ENCODE data around the gene AFF3.

AFF3 gene

GRCh38 chr2:99640635-99641151 is 501.7 kb downstream of the AFF3 start:
- DNase-seq (ENCODE audit: low read depth in 2 of 2) = no peak

DNA sequence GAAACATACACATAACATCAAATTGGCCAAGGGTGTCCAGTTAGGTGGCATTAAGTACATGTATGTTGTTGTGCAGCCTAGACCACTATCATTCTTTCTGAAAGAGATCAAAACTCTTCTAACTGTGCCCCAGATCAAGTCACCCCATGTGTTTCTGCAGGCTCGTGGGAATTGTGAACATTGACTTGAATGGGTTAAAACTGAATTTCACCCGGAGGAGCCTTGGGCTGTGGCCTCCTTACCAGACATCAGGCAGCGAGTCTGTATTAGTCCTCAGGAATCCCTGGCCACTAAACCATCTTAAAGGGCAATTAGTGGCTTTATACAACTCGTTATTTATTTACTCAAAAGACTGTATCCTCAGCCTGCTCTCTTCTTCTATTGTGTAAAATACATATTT is 503.6 kb downstream of the AFF3 start:
- DNase-seq (ENCODE audit: low read depth in 2 of 2) = no peak

DNA sequence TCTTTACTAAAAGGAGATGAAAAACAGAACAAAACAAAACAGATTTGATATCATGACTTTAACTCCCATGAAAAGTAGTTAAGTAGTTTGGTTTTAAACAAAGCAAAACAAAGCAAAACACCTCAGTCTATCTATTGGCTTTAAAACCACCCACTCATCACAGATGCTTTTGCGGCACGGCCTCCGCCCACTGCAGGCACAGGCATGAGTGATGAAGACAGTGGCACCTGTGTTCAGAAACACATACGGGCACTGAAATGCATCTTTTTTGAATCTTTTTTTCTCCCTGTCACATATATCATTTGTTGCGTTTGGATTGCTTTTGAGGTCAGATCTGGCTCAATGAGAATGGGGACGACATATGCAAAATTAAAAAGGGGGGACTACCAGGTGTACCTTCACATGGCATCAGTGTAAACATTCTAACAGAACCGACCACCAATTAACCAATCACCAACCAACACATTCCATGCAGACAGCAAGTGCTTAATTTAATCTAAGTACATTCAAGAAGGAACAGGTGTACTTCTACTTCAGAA is 505.2 kb downstream of the AFF3 start:
- DNase-seq (ENCODE audit: low read depth in 2 of 2) = no peak

DNA sequence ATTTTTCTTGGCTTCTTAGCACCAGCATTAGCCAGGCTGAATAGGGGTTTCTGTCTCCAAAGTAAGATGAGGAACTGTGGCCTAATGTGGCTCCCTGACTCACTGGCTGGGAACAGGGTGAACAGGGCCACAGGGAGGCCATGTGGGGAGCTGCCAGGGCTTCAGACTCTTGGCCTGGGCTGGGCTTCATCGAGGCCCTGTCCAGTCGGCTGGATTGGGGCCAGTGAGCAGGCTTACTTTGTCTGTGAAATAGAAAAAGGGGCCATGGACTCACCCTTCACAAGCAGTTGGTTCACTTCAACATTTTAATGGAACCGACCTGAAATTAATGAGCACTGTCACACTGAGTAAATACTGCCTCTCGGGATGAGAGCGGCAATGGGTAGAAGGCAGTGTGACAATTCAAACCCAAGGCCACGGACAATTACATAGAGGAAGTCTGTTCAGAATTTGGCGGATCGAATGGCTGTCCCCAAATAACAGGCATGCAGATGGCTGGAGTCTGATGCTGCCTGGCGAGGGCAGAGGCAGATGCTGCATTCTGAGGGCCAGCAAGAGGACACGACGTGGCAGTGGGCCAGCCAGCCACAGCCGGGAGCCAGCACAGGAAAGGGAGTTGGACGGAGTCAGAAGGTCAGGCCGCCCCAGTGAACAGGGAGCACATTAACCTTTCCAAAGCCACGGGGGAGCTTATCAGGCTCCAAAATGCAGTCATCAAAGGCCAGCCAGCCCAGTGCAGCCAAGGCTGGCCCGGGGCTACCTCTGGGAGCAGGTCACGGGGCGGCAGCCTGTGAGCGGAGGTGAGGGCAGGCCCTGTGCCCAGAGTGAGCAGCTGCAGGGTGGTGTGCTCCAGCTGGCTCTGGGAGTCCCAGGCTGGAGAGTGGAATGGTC is 506.0 kb downstream of the AFF3 start:
- DNase-seq (ENCODE audit: low read depth in 2 of 2) = no peak

DNA sequence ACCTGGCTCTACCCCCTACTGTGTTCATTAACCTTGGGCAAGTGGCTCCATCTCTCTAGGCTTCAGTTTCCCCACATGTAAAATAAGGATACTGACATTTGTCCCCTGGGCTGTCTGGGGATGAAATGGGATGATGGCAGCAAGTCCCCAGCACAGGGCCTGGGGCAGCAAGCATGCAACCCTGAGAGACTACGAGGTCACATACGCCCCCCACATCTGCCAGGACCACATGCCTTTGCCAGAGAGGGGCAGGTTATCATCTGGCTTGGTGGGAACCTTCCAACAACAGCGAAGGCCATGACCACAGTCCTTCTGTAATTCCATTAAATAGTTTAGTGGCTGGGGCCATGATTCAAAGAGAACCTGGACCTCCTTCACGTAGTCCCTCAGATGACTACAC is 506.7 kb downstream of the AFF3 start:
- DNase-seq (ENCODE audit: low read depth in 2 of 2) = no peak

DNA sequence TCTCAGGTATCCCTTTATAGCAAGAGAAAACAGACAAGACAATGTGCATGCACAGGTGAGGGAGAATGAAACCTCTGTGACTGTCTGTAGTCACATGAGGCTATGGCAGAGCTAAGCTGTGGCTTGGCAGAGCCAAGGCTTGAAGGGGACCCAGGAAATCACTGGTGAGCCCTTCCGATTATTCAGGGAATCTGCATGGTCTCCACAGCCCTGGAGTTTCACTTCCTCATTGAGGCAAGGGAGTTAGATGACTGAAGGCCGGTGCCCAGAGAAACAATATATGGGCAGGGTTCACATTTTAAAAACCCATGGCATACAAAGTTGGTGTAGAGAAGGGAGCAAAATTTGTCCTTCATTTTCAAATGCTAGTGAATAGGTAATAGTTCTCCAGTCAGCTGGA is 508.2 kb downstream of the AFF3 start:
- DNase-seq (ENCODE audit: low read depth in 2 of 2) = no peak

GRCh38 chr2:99631700-99632099 is 510.7 kb downstream of the AFF3 start:
- DNase-seq (ENCODE audit: low read depth in 2 of 2) = no peak

DNA sequence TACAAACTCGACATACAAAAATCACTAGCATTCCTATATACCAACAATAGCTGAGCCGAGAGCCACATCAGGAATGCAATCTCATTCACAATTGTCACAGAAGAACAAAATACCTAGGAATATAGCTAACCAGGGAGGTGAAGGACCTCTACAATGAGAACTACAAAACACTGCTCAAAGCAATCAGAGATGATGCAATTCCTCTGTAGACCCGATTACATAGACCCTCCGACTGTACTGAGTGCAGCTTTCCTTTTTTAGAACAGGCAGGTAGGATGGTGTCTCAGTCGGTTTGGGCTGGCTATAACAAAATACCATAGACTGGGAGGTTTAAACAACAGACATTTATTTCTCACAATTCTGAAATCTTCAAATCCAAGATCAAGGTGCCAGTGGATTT is 513.1 kb downstream of the AFF3 start:
- DNase-seq (ENCODE audit: low read depth in 2 of 2) = no peak

DNA sequence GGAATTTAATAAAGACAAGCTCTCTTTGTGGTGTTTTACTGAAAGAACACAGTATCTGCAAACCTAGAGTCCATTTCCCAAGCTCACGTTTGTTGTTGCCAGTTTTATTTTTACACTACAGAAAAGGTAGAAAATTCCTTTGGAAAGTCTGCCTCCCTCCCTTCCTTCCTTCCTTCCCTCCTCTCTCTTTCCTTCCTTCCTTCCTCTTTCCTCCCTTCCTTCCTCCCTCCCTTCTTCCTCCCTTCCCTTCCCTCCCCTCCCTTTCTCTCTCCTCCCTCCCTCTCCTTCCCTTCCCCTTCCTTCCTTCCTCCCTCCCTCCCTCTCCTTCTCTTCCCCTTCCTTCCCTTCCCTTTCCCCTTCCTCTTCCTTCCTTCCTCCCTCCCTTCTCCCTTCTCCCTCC is 516.2 kb downstream of the AFF3 start:
- no peak for DNase-seq (ENCODE audit: low read depth in 2 of 2)

DNA sequence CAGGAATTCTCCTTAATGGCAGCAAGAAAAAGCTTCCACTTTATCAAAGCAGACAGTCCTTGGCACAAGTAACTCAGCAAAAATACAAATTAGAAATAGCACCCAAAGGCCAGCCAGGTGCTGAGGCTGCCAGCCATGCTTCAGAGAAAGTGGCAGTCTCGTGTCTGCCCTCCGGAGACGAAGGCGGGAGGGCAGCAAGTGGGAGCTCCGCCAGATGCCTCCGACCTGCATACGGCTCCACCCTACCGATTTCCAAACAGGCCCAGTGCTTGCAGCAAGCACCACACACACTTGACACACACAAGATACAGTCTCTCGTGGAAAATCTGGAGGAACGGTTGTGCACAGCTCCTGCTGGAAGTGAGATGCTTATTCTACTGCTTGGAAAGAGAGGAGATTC is 517.7 kb downstream of the AFF3 start:
- DNase-seq (ENCODE audit: low read depth in 2 of 2) = no peak

DNA sequence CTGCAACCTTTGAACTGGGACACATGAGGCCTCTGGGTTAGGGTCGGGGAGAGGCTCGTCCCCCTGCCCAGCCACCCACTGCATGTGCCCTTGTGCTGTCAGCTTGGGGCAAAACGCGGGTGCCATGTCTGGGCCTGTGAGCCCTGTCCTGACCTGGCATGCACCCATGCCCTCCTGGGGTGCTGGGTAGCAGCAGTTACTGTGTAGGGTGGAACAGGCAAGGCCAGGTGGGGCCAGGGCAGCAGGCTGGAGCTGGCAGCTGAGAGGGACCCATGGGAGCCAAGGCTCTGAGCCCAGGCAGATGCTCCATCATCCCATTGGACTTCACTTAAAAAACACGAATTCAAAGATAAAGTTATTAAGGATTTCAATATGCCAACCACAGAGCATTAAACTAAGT is 518.8 kb downstream of the AFF3 start:
- DNase-seq (ENCODE audit: low read depth in 2 of 2) = no peak

- DNase-seq (ENCODE audit: low read depth in 2 of 2) = no peak
These were observed 519.4 kb downstream of the AFF3 start for GRCh38 chr2:99623035-99623434.

DNA sequence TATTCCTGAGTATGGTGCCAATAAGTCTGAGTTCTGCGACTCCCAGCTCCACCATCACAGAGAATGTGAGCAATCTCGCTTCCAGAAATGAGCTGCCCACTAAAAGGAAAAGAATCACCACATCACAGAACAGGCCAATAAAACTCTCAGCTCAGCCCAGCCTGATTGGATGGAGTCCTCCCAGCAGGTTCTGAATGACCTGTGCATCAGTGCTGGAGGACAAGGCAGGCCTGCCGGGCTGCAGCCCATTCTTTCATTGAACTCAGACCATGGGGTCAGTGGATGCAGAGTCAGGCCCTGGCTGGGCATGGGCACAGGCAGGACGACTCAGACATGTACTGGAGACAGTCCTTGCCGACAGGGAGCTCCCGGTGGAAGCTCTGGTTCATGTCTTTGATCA is 519.9 kb downstream of the AFF3 start:
- DNase-seq (ENCODE audit: low read depth in 2 of 2) = no peak

DNA sequence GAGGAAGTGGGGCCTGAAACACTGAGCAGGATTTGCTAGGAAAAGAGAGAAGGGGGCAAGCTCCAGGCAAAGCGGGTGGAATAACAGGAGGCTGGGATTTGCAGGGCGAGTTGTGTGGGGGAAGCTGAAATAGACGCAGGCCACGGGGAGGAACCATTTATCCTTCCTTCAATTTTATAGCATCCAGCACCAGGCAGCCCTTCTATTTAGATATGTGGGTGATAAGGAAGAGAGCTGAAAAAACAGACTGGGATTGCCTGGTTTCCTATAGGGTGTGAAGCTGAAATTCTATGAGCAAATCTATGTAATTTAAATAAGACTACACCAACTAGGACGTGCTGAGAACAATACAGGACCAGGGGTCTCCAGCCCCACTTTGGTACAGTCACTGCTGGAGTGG is 520.6 kb downstream of the AFF3 start:
- no peak for DNase-seq (ENCODE audit: low read depth in 2 of 2)

DNA sequence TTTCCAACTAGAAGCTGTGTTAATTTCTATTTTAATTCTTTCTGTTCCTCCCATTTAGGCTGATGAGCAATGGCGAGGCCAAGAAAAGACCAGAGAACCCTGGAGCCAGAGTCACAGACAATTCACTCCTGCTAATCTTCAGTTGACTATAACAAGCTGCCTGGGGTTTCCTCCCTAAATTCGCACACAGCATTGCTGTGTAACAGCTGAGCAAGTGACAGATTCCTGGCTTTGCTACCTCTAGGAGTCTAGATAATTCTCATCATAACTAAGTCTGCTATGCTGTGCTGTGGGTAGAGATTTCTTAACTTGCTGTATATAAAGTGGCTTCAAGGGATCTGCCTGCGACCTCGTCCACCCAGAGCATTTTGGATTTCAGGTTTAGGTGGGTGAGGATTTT is 521.3 kb downstream of the AFF3 start:
- no peak for DNase-seq (ENCODE audit: low read depth in 2 of 2)

GRCh38 chr2:99619151-99619550 is 523.2 kb downstream of the AFF3 start:
- DNase-seq (ENCODE audit: low read depth in 2 of 2) = no peak

DNA sequence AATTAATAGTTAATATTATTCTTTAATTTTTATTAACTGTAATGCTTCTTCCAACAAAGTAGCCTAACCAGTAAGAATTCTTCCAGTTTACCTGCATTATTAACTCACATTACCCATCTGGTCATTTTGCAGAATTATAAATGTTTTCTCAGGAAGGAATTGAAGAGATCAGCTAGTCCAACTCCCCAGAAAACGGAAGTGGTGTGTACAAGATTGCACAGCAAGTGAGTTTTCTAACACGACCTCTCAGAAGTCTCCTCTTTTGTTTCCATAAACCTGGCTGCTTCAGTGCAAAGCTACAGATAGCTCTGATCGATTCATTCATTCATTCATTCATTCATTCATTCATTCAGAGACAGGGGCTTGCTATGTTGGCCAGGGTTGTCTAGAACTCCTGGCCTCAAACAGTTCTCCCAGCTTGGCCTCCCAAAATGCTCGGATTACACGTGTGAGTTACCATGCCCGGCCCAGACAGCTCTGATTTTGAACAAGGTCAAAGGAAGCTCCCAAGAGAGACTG is 523.8 kb downstream of the AFF3 start:
- no peak for DNase-seq (ENCODE audit: low read depth in 2 of 2)

GRCh38 chr2:99617811-99618210 is 524.6 kb downstream of the AFF3 start:
- DNase-seq (ENCODE audit: low read depth in 2 of 2) = no peak

- no peak for DNase-seq (ENCODE audit: low read depth in 2 of 2)
These were observed 527.1 kb downstream of the AFF3 start for GRCh38 chr2:99615247-99615771.

DNA sequence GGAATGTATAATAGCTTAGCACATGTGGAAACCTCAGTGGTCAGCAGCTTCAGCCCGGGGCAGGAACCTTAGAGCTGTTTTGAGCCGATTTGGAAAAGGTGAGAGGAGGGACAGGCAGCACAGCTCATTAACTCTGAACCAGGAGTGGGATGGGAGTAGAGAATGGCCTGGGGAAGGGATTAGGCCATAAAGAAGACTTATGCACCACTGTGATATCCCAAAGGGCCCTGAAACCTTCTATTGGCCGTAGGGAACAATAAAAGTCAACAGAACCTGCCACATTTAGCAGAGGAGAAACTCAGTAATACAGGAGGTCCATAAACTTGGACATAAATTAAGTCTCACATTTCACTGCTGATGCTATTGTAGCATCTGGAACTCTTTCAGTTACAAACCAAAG is 528.4 kb downstream of the AFF3 start:
- DNase-seq (ENCODE audit: low read depth in 2 of 2) = no peak

- no peak for DNase-seq (ENCODE audit: low read depth in 2 of 2)
These were observed 530.6 kb downstream of the AFF3 start for GRCh38 chr2:99611786-99612185.

GRCh38 chr2:99611034-99611433 is 531.4 kb downstream of the AFF3 start:
- DNase-seq (ENCODE audit: low read depth in 2 of 2) = no peak

- DNase-seq (ENCODE audit: low read depth in 2 of 2) = no peak
These were observed 532.5 kb downstream of the AFF3 start for GRCh38 chr2:99609851-99610381.
